ENCODE data around the gene MFF. TPM values are rescaled to one million over a fixed set of nuclear protein-coding genes. Genes with fewer than 3 reads are reported as not detected.

MFF gene
- total RNA-seq, 1 donor from 2014 or later: 106 TPM

DNA sequence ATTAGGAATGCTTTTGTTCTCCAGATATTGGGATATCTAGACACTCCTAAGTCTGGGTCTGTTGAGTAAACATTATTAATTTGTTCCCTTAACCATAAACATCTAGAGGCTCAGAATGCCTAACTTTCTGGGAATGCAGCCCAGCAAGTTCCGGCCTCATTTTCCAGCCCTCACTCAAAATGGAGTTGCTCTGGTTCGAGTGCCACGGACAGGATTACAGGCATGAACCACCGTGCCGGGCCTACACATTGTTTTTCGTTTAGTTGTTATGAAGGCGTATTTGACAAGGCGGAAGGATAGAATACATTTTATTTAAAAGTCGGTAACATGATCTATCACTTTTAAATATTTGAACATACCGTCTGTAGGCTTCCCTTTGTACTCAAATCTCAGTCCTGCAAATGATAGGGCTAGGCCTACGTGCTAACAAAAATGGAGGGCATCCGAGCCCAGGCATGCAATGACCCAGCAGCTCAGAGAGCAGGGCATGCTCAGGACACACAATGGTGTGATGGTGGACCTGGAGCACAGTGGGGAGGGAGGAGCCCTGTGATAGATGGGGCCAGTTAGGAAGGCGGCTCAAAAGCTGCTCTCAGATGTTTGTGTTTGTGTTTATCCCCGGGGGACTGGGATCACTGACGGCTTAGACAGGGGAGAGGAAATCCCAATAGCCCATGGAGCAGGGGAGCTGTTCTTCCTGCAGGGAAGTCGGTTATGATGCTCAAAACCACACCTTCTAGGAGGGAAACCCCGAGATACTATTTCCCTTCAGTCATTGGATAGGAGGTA lies 65.6 kb downstream of the MFF start:
- H3K4me1 Mint-ChIP-seq (ENCODE audit: unreplicated experiment): no peaks in the 10 kb centered on the region
- H3K9me3 Mint-ChIP-seq (ENCODE audit: unreplicated experiment): no peaks in the 10 kb centered on the region
- no peak for TF ChIP-seq CTCF (IDR thresholded peaks at IDR 0.05; ENCODE audit: unreplicated experiment)
- H3K27ac Mint-ChIP-seq (ENCODE audit: unreplicated experiment): no peak overlapping the region
- H3K27me3 Mint-ChIP-seq (ENCODE audit: unreplicated experiment): peaks cover 1% of the 10 kb centered on the region
- H3K36me3 Mint-ChIP-seq (ENCODE audit: low read depth, unreplicated experiment): no peaks in the 10 kb centered on the region
- DNase-seq (ENCODE audit: low spot score): no peak
- H3K4me3 Mint-ChIP-seq (ENCODE audit: unreplicated experiment): no peak overlapping the region

- Mint-ChIP-seq H3K27me3 (ENCODE audit: unreplicated experiment) (peaks cover 3% of the 10 kb centered on the region), H3K9me3 (ENCODE audit: unreplicated experiment) (no peaks in the 10 kb centered on the region), H3K4me3 (ENCODE audit: unreplicated experiment) (no peak overlapping the region), H3K4me1 (ENCODE audit: unreplicated experiment) (no peaks in the 10 kb centered on the region), H3K36me3 (ENCODE audit: low read depth, unreplicated experiment) (no peaks in the 10 kb centered on the region), H3K27ac (ENCODE audit: unreplicated experiment) (no peak overlapping the region)
- no peak for DNase-seq (ENCODE audit: low spot score)
- TF ChIP-seq CTCF (IDR thresholded peaks at IDR 0.05; ENCODE audit: unreplicated experiment): no peak
These were observed 69.3 kb downstream of the MFF start for GRCh38 chr2:227394401-227394800.

DNA sequence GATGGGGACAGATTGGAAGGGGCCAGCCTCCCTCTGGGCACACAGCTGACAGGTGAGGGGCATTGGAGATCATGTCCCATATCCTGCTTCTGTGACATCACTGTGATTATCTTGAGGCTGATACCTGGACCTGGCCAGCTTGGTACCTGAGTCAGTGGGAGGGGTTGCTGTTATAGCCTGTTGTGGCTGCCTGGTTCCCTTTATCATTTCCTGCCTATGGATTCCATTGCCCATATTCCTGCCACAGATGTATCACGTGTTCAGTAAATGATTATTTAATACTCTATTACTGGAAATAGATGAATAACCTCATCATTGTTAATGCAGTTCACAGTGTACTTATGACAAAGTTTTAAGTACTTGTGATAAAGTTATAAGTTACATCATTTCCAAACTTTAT lies 70.5 kb downstream of the MFF start:
- no peak for TF ChIP-seq CTCF (IDR thresholded peaks at IDR 0.05; ENCODE audit: unreplicated experiment)
- peaks cover 3% of the 10 kb centered on the region for H3K27me3 Mint-ChIP-seq (ENCODE audit: unreplicated experiment)
- DNase-seq (ENCODE audit: low spot score): no peak
- no peak overlapping the region for H3K4me3 Mint-ChIP-seq (ENCODE audit: unreplicated experiment)
- H3K27ac Mint-ChIP-seq (ENCODE audit: unreplicated experiment): no peak overlapping the region
- no peaks in the 10 kb centered on the region for H3K4me1 Mint-ChIP-seq (ENCODE audit: unreplicated experiment)
- H3K9me3 Mint-ChIP-seq (ENCODE audit: unreplicated experiment): no peaks in the 10 kb centered on the region
- no peaks in the 10 kb centered on the region for H3K36me3 Mint-ChIP-seq (ENCODE audit: low read depth, unreplicated experiment)

- no peaks in the 10 kb centered on the region for H3K9me3 Mint-ChIP-seq (ENCODE audit: unreplicated experiment)
- TF ChIP-seq CTCF (IDR thresholded peaks at IDR 0.05; ENCODE audit: unreplicated experiment): no peak
- no peak overlapping the region for H3K27ac Mint-ChIP-seq (ENCODE audit: unreplicated experiment)
- H3K4me1 Mint-ChIP-seq (ENCODE audit: unreplicated experiment): no peaks in the 10 kb centered on the region
- H3K4me3 Mint-ChIP-seq (ENCODE audit: unreplicated experiment): no peak overlapping the region
- no peak for DNase-seq (ENCODE audit: low spot score)
- H3K27me3 Mint-ChIP-seq (ENCODE audit: unreplicated experiment): peaks cover 5% of the 10 kb centered on the region
- no peaks in the 10 kb centered on the region for H3K36me3 Mint-ChIP-seq (ENCODE audit: low read depth, unreplicated experiment)
These were observed 72.5 kb downstream of the MFF start for GRCh38 chr2:227397562-227397961.
